HEK293 (cell line): ENCODE measurements around the gene KCTD11.
A peak's percentile ranks its signal among the peaks of the same experiment; 100 is the strongest.

Experiments used
- CTCF ChIA-PET: fragments of 350-600 bp; formaldehyde crosslinking; extraction: SDS; loops from one replicate; lab custom pipeline; 2021; ENCODE audit warnings: antibody characterized with exemption; lab: Yijun Ruan, JAX
- POLR2A ChIA-PET: fragments of 300-600 bp; formaldehyde crosslinking; extraction: SDS; loops from one replicate; lab custom pipeline; 2020; ENCODE audit warnings: antibody characterized with exemption, inconsistent platforms; lab: Yijun Ruan, JAX
- H3K27ac ChIP-seq: fragments of 200-500 bp; sonication (Bioruptor generic); 2 replicates; pipeline ENCODE4 v1.5.1; 2014; ENCODE audit warnings: low read depth, low read length, control low read depth, inconsistent platforms; ENCODE audit errors: extremely low read depth
- H3K36me3 ChIP-seq, 2 experiments: fragments of 200-500 bp in 1 of 2; sonication (Bioruptor generic) in 1 of 2; 1 replicate in 1 of 2; 2 replicates in 1 of 2; pipeline ENCODE4 v1.5.1; 2014 to 2017; ENCODE audit warnings: inconsistent platforms in 2 of 2, low read length in 2 of 2; ENCODE audit not compliant: control insufficient read depth in 2 of 2, insufficient read depth in 1 of 2
- H3K4me1 ChIP-seq: fragments of 200-500 bp; sonication (Bioruptor generic); 2 replicates; pipeline ENCODE4 v1.5.1; 2014; ENCODE audit warnings: mild to moderate bottlenecking, low read length, inconsistent platforms; ENCODE audit not compliant: control insufficient read depth, insufficient read depth
- H3K4me3 ChIP-seq: 2 replicates; pipeline ENCODE4 v1.5.1; 2011; ENCODE audit warnings: low read depth, mild to moderate bottlenecking, control low read depth, low read length, moderate library complexity
- H3K9me3 ChIP-seq: fragments of 200-500 bp; sonication (Bioruptor generic); 2 replicates; pipeline ENCODE4 v1.5.1; 2014; ENCODE audit warnings: low read depth, low read length, inconsistent platforms; ENCODE audit not compliant: control insufficient read depth, insufficient read depth
- GLIS1 ChIP-seq: fragments of 450-650 bp; formaldehyde crosslinking; IDR thresholded peaks from 2 replicates; pipeline ENCODE4 v1.5.1; 2016; ENCODE audit warnings: missing biosample characterization, missing genetic modification characterization
- GLIS2 ChIP-seq: fragments of 450-650 bp; formaldehyde crosslinking; IDR thresholded peaks from 2 replicates; pipeline ENCODE4 v1.5.1; 2016; ENCODE audit warnings: missing biosample characterization, missing genetic modification characterization
- PRDM1 ChIP-seq: fragments of 450-650 bp; formaldehyde crosslinking; IDR thresholded peaks from 2 replicates; pipeline ENCODE4; 2016; ENCODE audit warnings: missing biosample characterization, missing genetic modification characterization
- SCRT2 ChIP-seq: fragments of 450-650 bp; formaldehyde crosslinking; IDR thresholded peaks from 2 replicates; pipeline ENCODE4 v1.5.1; 2016; ENCODE audit warnings: missing biosample characterization, missing genetic modification characterization
- ZNF175 ChIP-seq: fragments of 450-650 bp; formaldehyde crosslinking; IDR thresholded peaks from 2 replicates; pipeline ENCODE4 v1.5.1; 2016; ENCODE audit warnings: missing biosample characterization, missing genetic modification characterization
- ZNF19 ChIP-seq: fragments of 450-650 bp; formaldehyde crosslinking; IDR thresholded peaks from 2 replicates; pipeline ENCODE4; 2016; ENCODE audit warnings: missing biosample characterization, missing genetic modification characterization, low read depth
- ZNF302 ChIP-seq: fragments of 450-650 bp; formaldehyde crosslinking; IDR thresholded peaks from 2 replicates; pipeline ENCODE4 v1.5.1; 2016; ENCODE audit warnings: missing biosample characterization, missing genetic modification characterization, low read depth
- ZNF426 ChIP-seq: fragments of 450-650 bp; formaldehyde crosslinking; IDR thresholded peaks from 2 replicates; pipeline ENCODE4 v1.5.1; 2017; ENCODE audit warnings: missing biosample characterization, missing genetic modification characterization, mild to moderate bottlenecking, inconsistent platforms, moderate library complexity
- ZNF521 ChIP-seq: fragments of 450-650 bp; formaldehyde crosslinking; IDR thresholded peaks from 2 replicates; pipeline ENCODE4 v1.5.1; 2017; ENCODE audit warnings: missing biosample characterization, mild to moderate bottlenecking, missing genetic modification characterization
- ZNF558 ChIP-seq: fragments of 450-650 bp; formaldehyde crosslinking; IDR thresholded peaks from 2 replicates; pipeline ENCODE4 v1.5.1; 2016; ENCODE audit warnings: missing biosample characterization, missing genetic modification characterization
- ZNF600 ChIP-seq: fragments of 450-650 bp; formaldehyde crosslinking; IDR thresholded peaks from 2 replicates; pipeline ENCODE4 v1.5.1; 2016; ENCODE audit warnings: missing biosample characterization, missing genetic modification characterization
- TF ChIP-seq, protein P1 (sequence below): fragments of 450-650 bp; formaldehyde crosslinking; IDR thresholded peaks from 2 replicates; pipeline ENCODE4 v1.5.1; 2016; ENCODE audit warnings: missing biosample characterization, missing genetic modification characterization
- TF ChIP-seq, protein P2 (sequence below): fragments of 450-650 bp; formaldehyde crosslinking; IDR thresholded peaks from 2 replicates; pipeline ENCODE4 v1.5.1; 2016; ENCODE audit warnings: missing biosample characterization, missing genetic modification characterization, low read depth
- TF ChIP-seq, protein P3 (sequence below): fragments of 450-650 bp; formaldehyde crosslinking; IDR thresholded peaks from 2 replicates; pipeline ENCODE4 v1.5.1; 2016; ENCODE audit warnings: missing biosample characterization, missing genetic modification characterization
- TF ChIP-seq, protein P4 (sequence below): fragments of 450-650 bp; formaldehyde crosslinking; IDR thresholded peaks from 2 replicates; pipeline ENCODE4 v1.5.1; 2016; ENCODE audit warnings: missing biosample characterization, missing genetic modification characterization
- TF ChIP-seq, protein P5 (sequence below): fragments of 450-650 bp; formaldehyde crosslinking; IDR thresholded peaks from 2 replicates; pipeline ENCODE4 v1.5.1; 2016; ENCODE audit warnings: missing biosample characterization, missing genetic modification characterization

Gene KCTD11

DNA sequence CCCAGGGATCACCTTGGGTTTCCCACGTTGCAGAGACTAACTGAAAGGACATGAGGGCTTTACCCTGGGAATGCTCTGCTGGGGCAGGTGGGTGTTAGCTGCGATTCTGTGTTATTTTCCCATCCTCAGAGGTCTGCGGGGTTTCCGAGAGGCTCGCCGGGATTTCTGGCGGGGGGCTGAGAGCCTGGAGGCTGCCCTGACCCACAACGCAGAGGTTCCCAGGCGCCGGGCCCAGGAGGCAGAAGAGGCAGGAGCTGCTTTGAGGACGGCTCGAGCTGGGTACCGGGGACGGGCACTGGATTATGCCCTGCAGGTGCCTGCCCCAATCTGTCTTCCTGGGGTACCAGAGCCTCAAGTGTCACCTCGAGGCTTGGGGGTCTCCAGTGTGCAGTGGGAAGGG lies 8.7 kb upstream of the KCTD11 start (continued):
- TF ChIP-seq, protein P1, sequence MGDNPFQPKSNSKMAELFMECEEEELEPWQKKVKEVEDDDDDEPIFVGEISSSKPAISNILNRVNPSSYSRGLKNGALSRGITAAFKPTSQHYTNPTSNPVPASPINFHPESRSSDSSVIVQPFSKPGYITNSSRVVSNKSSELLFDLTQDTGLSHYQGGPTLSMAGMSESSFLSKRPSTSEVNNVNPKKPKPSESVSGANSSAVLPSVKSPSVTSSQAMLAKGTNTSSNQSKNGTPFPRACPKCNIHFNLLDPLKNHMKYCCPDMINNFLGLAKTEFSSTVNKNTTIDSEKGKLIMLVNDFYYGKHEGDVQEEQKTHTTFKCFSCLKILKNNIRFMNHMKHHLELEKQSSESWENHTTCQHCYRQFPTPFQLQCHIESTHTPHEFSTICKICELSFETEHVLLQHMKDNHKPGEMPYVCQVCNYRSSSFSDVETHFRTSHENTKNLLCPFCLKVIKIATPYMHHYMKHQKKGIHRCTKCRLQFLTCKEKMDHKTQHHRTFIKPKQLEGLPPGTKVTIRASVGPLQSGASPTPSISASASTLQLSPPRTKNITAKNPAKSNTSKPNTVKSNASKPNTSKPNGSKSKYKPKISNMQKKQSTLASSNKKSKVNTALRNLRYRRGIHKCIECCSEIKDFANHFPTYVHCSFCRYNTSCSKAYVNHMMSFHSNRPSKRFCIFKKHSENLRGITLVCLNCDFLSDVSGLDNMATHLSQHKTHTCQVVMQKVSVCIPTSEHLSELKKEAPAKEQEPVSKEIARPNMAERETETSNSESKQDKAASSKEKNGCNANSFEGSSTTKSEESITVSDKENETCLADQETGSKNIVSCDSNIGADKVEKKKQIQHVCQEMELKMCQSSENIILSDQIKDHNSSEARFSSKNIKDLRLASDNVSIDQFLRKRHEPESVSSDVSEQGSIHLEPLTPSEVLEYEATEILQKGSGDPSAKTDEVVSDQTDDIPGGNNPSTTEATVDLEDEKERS (tag by site-specific recombination), result no peak
- TF ChIP-seq, protein P2, sequence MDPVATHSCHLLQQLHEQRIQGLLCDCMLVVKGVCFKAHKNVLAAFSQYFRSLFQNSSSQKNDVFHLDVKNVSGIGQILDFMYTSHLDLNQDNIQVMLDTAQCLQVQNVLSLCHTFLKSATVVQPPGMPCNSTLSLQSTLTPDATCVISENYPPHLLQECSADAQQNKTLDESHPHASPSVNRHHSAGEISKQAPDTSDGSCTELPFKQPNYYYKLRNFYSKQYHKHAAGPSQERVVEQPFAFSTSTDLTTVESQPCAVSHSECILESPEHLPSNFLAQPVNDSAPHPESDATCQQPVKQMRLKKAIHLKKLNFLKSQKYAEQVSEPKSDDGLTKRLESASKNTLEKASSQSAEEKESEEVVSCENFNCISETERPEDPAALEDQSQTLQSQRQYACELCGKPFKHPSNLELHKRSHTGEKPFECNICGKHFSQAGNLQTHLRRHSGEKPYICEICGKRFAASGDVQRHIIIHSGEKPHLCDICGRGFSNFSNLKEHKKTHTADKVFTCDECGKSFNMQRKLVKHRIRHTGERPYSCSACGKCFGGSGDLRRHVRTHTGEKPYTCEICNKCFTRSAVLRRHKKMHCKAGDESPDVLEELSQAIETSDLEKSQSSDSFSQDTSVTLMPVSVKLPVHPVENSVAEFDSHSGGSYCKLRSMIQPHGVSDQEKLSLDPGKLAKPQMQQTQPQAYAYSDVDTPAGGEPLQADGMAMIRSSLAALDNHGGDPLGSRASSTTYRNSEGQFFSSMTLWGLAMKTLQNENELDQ (tag by site-specific recombination), result no peak

DNA sequence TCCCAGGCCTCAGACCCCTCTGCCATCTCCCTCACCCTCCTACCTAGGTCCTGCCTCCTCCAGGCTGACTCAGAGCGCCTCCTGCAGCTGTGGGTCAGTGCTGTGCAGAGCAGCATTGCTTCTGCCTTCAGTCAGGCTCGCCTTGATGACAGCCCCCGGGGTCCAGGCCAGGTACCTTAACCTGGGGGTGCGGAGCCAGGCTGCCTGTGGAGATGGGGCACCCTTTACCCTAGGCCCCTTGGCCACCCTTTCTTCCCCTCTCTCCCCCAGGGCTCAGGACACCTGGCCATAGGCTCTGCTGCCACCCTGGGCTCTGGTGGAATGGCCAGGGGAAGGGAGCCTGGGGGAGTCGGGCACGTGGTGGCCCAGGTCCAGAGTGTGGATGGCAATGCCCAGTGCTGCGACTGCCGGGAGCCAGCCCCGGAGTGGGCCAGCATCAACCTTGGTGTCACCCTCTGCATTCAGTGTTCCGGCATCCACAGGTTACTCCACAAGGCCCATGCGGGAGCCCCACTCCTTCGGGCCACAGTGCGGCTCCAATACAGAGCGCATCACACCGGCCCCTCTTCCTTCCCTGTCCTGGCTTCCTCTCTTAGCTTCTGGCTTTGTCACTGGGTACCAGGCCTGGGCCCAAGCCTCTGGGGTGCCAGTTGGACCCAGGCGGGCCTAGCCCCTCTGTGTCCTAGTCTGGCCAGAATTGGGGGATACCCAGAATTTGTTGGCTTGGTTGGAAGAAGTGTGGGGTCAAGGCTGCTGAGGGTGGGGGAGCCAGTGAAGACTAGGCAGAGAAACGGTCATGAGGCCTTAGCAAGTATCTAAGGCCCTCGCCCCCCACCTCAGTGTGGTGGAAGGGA lies 5.0 kb upstream of the KCTD11 start:
- H3K9me3 ChIP-seq, result no peaks in the 10 kb centered on the region
- ChIA-PET CTCF (interaction anchor here (0.6 to 5.8 kb wide), 14 partner anchors 9 to 645 kb away, joined by 3 to 50 read pairs (median 5); partner anchors contain the start of genes ACADVL, ACAP1, DLG4 and NEURL4), POLR2A (interaction anchor here (4.4 kb wide), 1 partner anchor 17 kb away, joined by 25 read pairs; the partner anchor contains the start of gene NEURL4)
- no peak for TF ChIP-seq ZNF521 (tag by site-specific recombination)
- H3K4me3 ChIP-seq, result no peak overlapping the region
- H3K36me3 ChIP-seq, result no peaks in the 10 kb centered on the region
- H3K27ac ChIP-seq, result no peak overlapping the region
- H3K4me1 ChIP-seq, result peaks cover 11% of the 10 kb centered on the region

DNA sequence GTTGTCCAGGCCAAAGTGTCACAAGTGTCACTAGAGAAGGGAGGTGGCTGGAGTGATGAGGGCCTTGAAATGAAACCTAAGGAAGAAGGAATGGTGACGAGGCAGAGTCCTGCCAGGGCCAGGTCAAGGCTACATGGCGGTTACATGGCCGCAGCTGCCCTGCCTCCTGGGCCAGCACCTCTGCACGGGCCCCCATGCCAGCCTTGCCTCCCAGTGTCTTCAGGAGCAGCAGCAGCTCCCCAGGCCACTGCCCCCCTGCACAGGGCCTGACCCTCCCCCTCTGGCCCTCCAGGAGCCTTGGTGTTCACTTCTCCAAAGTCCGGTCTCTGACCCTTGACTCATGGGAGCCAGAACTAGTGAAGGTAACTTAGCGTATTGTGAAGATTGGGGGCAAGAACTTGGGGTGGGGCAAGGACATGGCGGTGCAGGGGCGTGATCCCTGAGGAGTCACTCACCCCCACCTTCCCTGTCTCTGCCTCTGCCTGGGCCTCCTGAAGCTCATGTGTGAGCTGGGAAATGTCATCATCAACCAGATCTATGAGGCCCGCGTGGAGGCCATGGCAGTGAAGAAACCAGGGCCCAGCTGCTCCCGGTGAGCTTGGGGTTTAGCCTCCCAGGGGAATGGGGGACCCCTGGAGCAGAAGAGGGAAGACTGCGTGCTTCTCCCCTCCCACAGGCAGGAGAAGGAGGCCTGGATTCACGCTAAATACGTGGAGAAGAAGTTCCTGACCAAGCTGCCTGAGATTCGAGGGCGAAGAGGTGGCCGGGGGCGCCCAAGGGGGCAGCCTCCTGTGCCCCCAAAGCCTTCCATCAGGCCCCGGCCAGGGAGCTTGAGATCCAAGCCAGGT lies 4.1 kb upstream of the KCTD11 start:
- ChIA-PET POLR2A (interaction anchor here (0.6 to 4.4 kb wide), 4 partner anchors 18 to 140 kb away, joined by 3 to 25 read pairs (median 4); partner anchors contain the start of genes NEURL4, TMEM256 and ZBTB4), CTCF (interaction anchor here (0.6 to 3.5 kb wide), 11 partner anchors 19 to 646 kb away, joined by 3 to 29 read pairs (median 4); partner anchors contain the start of gene NEURL4)
- H3K36me3 ChIP-seq, result no peaks in the 10 kb centered on the region

DNA sequence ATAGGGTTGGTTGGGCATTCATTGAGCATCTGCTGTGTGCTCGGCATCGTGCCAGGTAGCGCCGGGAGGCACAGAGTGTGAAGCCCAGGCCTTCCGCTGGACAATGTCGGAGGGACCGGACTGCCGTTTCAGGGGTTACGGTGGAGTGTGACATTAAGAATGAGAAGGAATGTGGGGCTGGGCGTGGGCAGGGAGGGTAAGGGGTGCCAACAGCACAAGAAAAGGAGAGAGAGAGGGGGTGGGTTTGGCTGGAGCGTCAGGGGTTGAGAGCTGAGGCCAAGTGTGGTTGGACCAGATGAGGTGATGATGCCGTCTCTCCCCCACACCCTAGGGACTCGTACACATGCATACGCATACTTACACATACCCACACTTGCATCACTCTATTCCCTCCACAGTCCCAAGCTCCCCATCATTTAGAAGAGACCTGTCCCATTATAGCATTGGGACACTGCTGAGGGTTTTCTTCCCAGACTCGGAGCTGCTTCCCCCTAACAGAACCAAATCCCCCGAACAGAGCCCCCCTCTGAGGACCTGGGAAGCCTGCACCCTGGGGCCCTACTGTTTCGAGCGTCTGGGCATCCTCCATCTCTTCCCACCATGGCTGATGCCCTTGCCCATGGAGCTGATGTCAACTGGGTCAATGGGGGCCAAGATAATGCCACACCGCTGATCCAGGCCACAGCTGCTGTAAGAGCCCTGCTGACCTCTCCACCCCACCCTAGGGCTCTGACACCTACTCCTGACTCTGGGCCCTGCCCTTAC lies 3.3 kb upstream of the KCTD11 start:
- CTCF ChIA-PET, result interaction anchor here (0.6 to 3.4 kb wide), 11 partner anchors 12 to 303 kb away, joined by 3 to 12 read pairs (median 4); partner anchors contain the start of genes GABARAP, NEURL4 and SLC2A4

More for the DNA sequence above, 4.1 kb upstream of the KCTD11 start:
- TF ChIP-seq ZNF175 (tag by site-specific recombination) (no peak), ZNF302 (tag by site-specific recombination) (no peak), GLIS1 (tag by site-specific recombination) (peak; percentile 79), ZNF19 (tag by site-specific recombination) (no peak), GLIS2 (peak; percentile 47; the same call in 1 of the 2 replicates)
- Histone ChIP-seq H3K4me3 (no peak overlapping the region), H3K4me1 (peaks cover 14% of the 10 kb centered on the region), H3K27ac (no peak overlapping the region), H3K9me3 (no peaks in the 10 kb centered on the region)

More for the DNA sequence above, 3.3 kb upstream of the KCTD11 start:
- Histone ChIP-seq H3K4me3 (no peak overlapping the region), H3K9me3 (no peaks in the 10 kb centered on the region), H3K4me1 (peaks cover 14% of the 10 kb centered on the region), H3K27ac (no peak overlapping the region), H3K36me3 (no peaks in the 10 kb centered on the region)
- TF ChIP-seq SCRT2 (no peak), ZNF426 (tag by site-specific recombination) (no peak), PRDM1 (tag by site-specific recombination) (no peak), ZNF600 (tag by site-specific recombination) (peak; percentile 26; the same call in 1 of the 2 replicates), ZNF558 (tag by site-specific recombination) (no peak)
- TF ChIP-seq, protein P3, sequence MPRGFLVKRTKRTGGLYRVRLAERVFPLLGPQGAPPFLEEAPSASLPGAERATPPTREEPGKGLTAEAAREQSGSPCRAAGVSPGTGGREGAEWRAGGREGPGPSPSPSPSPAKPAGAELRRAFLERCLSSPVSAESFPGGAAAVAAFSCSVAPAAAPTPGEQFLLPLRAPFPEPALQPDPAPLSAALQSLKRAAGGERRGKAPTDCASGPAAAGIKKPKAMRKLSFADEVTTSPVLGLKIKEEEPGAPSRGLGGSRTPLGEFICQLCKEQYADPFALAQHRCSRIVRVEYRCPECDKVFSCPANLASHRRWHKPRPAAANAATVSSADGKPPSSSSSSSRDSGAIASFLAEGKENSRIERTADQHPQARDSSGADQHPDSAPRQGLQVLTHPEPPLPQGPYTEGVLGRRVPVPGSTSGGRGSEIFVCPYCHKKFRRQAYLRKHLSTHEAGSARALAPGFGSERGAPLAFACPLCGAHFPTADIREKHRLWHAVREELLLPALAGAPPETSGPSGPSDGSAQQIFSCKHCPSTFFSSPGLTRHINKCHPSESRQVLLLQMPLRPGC, result peak; percentile 36; the same call in 1 of the 2 replicates
- TF ChIP-seq, protein P4, sequence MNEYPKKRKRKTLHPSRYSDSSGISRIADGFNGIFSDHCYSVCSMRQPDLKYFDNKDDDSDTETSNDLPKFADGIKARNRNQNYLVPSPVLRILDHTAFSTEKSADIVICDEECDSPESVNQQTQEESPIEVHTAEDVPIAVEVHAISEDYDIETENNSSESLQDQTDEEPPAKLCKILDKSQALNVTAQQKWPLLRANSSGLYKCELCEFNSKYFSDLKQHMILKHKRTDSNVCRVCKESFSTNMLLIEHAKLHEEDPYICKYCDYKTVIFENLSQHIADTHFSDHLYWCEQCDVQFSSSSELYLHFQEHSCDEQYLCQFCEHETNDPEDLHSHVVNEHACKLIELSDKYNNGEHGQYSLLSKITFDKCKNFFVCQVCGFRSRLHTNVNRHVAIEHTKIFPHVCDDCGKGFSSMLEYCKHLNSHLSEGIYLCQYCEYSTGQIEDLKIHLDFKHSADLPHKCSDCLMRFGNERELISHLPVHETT, result peak; percentile 14; the same call in 1 of the 2 replicates
- TF ChIP-seq, protein P5, sequence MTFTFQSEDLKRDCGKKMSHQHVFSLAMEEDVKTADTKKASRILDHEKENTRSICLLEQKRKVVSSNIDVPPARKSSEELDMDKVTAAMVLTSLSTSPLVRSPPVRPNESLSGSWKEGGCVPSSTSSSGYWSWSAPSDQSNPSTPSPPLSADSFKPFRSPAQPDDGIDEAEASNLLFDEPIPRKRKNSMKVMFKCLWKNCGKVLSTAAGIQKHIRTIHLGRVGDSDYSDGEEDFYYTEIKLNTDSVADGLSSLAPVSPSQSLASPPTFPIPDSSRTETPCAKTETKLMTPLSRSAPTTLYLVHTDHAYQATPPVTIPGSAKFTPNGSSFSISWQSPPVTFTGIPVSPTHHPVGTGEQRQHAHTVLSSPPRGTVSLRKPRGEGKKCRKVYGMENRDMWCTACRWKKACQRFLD (tag by site-specific recombination), result no peak
- TF ChIP-seq, all 188 proteins: peak for 3
- POLR2A ChIA-PET, result interaction anchor here (0.6 to 4.4 kb wide), 6 partner anchors 19 to 296 kb away, joined by 3 to 25 read pairs (median 4); partner anchors contain the start of genes NEURL4, TMEM256 and ZBTB4
